Stomach (tissue), 9 donors: ENCODE measurements around the gene ST6GALNAC3. TPM values are rescaled to one million over a fixed set of nuclear protein-coding genes. Genes with fewer than 3 reads are reported as not detected.

Source experiments
- DNase-seq, 2 donors: peaks; one replicate each; pipeline versions ENCODE4 v3.0.0 to v3.0.0-alpha.2; 2013 to 2019
- H3K27ac ChIP-seq, 5 donors: fragments of 200-600 bp in 4 of 5; sonication (generic) in 4 of 5; one replicate each; pipeline ENCODE4 v1.5.1; 2013 to 2019; ENCODE audit warnings: mild to moderate bottlenecking in 1 of 5, moderate library complexity in 1 of 5
- H3K27me3 ChIP-seq, 3 donors: fragments of 200-600 bp; sonication (generic); one replicate each; pipeline ENCODE4 v1.5.1; 2017 to 2019; ENCODE audit warnings: mixed run types in 1 of 3
- H3K36me3 ChIP-seq, 4 donors: fragments of 200-600 bp; sonication (generic); 1 replicate in 3 of 4; 2 replicates in 1 of 4; pipeline ENCODE4 v1.5.1; 2016 to 2019
- H3K4me1 ChIP-seq, 4 donors: fragments of 200-600 bp; sonication (generic); one replicate each; pipeline ENCODE4 v1.5.1; 2016 to 2019
- H3K4me3 ChIP-seq, 4 donors: fragments of 200-600 bp; sonication (generic) in 3 of 4; one replicate each; pipeline ENCODE4 v1.5.1; 2016 to 2019; ENCODE audit warnings: mild to moderate bottlenecking in 1 of 4
- H3K9me3 ChIP-seq, 4 donors: fragments of 200-600 bp; sonication (generic); one replicate each; pipeline ENCODE4 v1.5.1; 2016 to 2019
- EP300 ChIP-seq: sonication (generic); formaldehyde crosslinking; IDR thresholded peaks from one replicate; pipeline ENCODE4 v1.6.1; 2017; ENCODE audit warnings: antibody characterized with exemption
- POLR2A ChIP-seq, 4 donors: fragments of 450-650 bp; IDR thresholded peaks; one replicate each; pipeline ENCODE4 v1.6.1; 2016; ENCODE audit warnings: antibody characterized with exemption in 4 of 4, control low read depth in 2 of 4, mild to moderate bottlenecking in 1 of 4, moderate library complexity in 1 of 4
- POLR2AphosphoS5 ChIP-seq, 3 donors: sonication (generic); formaldehyde crosslinking; IDR thresholded peaks; one replicate each; pipeline ENCODE4 v1.6.1; 2016; ENCODE audit warnings: antibody characterized with exemption in 3 of 3
- WGBS, 5 donors: extraction: QIAGEN DNeasy Blood & Tissue Kit in 3 of 5; methylation state at CpG; one replicate each; pipeline versions ENCODE4 v1.1.5 to v1.1.7; 2013 to 2018; 5-methylcytosine and 5-hydroxymethylcytosine counted together
- intact Hi-C: fragments of 100-400 bp; cut with DNase I; formaldehyde crosslinking; loops from one replicate; pipeline ENCODE4 v1.15.1; 2023; ENCODE audit warnings: low total_unique reads
- polyA plus RNA-seq, 3 donors: library from polyadenylated mRNA; stranded (reverse); fragments of 200-250 nt; gene quantifications; one replicate each; pipeline ENCODE4 v1.2.3, GENCODE V29; 2013
- total RNA-seq, 5 donors: library from RNA; depleted of rRNA; stranded (reverse); fragments of >200 nt; gene quantifications; one replicate each; pipeline versions ENCODE4 v1.1.0 to v1.2.3, GENCODE V29; 2014 to 2016
- TF ChIP-seq, protein P1 (sequence below), 7 experiments: fragments of 450-650 bp in 4 of 7; fragments of 200-600 bp in 3 of 7; sonication (generic) in 3 of 7; IDR thresholded peaks; one replicate each; pipeline ENCODE4 v1.5.1; 2016 to 2019; ENCODE audit warnings: antibody characterized with exemption in 7 of 7, control low read depth in 2 of 7, mild to moderate bottlenecking in 1 of 7
- donor health status: healthy with polysubstance abuse.
- donor health status: Bipolar disorder and iron deficiency.
- donor health status: healthy.

The ST6GALNAC3 gene
- total and polyA plus RNA-seq, 8 donors, result under 0.01 to 21.7 (median 1.2) TPM; not detected in 1

DNA sequence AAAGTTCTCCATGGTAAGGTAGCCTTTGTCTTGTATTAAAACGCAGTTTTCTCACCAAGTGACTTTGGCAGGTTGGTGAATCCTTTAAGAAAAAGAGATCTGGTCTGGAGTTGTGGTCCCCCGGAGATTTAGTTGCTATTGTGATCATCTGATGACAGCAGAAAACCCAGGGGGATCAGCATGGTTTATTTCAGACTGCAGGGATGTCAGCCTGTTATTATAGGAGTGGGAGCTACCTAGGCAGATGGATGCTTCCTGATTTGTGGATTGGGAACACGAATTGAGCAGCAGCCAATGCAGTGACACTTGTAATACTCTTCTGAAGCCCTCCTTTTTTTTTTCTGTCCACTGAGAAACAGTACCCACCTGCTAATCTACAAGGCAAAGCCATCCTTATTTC is 150.2 kb downstream of the ST6GALNAC3 start:
- no peaks in the 10 kb centered on the region for H3K36me3 ChIP-seq
- H3K9me3 ChIP-seq, result no peaks in the 10 kb centered on the region
- no peaks in the 10 kb centered on the region for H3K4me1 ChIP-seq
- no peaks in the 10 kb centered on the region for H3K27me3 ChIP-seq
- no peak for DNase-seq
- TF ChIP-seq EP300 (no peak), POLR2AphosphoS5 (IDR thresholded peaks at IDR 0.05) (no peak), POLR2A (IDR thresholded peaks at IDR 0.05) (no peak)
- TF ChIP-seq, protein P1, sequence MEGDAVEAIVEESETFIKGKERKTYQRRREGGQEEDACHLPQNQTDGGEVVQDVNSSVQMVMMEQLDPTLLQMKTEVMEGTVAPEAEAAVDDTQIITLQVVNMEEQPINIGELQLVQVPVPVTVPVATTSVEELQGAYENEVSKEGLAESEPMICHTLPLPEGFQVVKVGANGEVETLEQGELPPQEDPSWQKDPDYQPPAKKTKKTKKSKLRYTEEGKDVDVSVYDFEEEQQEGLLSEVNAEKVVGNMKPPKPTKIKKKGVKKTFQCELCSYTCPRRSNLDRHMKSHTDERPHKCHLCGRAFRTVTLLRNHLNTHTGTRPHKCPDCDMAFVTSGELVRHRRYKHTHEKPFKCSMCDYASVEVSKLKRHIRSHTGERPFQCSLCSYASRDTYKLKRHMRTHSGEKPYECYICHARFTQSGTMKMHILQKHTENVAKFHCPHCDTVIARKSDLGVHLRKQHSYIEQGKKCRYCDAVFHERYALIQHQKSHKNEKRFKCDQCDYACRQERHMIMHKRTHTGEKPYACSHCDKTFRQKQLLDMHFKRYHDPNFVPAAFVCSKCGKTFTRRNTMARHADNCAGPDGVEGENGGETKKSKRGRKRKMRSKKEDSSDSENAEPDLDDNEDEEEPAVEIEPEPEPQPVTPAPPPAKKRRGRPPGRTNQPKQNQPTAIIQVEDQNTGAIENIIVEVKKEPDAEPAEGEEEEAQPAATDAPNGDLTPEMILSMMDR (IDR thresholded peaks at IDR 0.05), result no peak
- intact Hi-C loops, result no loop called here
- 64 to 76% (median 72%) methylated on average over 3 of the region's 3 CpGs for WGBS, 5 donors
- H3K27ac ChIP-seq, result no peak overlapping the region
- no peak overlapping the region for H3K4me3 ChIP-seq

DNA sequence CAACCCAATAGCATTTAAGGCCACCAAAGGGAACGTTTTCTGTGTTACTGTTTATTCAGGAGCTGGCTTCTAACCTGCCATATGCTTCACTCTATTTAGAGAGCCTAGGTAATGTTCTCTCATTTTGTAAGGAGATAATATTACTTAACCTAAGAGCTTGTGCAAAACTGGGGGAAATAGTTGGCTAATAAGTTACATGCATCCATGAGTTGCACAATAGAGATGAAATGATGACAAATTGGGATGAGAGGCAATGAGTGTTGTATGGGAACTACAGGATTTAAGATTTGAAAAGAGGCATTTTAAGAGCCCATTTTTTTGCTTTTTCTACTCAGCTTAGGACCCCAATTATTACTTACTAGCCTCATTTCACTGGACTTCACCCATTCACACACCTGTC is 151.0 kb downstream of the ST6GALNAC3 start:
- H3K27me3 ChIP-seq, result no peaks in the 10 kb centered on the region
- 40 to 73% (median 59%) methylated on average over 1 of the region's 1 CpG for WGBS, 5 donors
- DNase-seq, result no peak
- H3K27ac ChIP-seq, result no peak overlapping the region
- H3K4me3 ChIP-seq, result no peak overlapping the region
- no peaks in the 10 kb centered on the region for H3K4me1 ChIP-seq
- intact Hi-C loops, result no loop called here
- TF ChIP-seq, protein P1 (IDR thresholded peaks at IDR 0.05), result no peak
- TF ChIP-seq POLR2A (IDR thresholded peaks at IDR 0.05), result no peak
- TF ChIP-seq EP300, result no peak
- no peak for TF ChIP-seq POLR2AphosphoS5 (IDR thresholded peaks at IDR 0.05)
- H3K9me3 ChIP-seq, result no peaks in the 10 kb centered on the region
- no peaks in the 10 kb centered on the region for H3K36me3 ChIP-seq

DNA sequence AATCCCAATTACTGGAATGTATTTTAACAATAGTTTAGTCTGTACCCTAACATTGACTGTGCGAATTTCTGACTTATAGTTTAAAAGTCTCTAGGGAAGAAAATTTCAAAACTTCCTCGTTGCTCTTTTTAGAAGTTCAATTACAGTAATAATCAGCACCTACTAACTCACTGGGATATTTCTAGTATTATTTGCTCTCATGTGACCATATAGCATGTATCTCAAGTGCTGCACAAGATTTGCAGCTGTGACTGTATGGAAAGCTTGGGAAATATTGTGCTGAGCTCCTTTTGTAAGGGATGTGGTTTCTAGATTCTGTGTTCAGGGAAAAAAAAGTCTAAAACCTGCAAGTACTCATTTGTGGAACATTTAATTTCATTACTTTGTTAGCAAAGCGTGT is 153.1 kb downstream of the ST6GALNAC3 start:
- no peak overlapping the region for H3K4me3 ChIP-seq
- intact Hi-C loops, result no loop called here
- 44 to 61% (median 51%) methylated on average over 3 of the region's 3 CpGs for WGBS, 5 donors
- TF ChIP-seq EP300, result no peak
- TF ChIP-seq, protein P1 (IDR thresholded peaks at IDR 0.05), result no peak
- H3K27me3 ChIP-seq, result no peaks in the 10 kb centered on the region
- no peaks in the 10 kb centered on the region for H3K4me1 ChIP-seq
- no peaks in the 10 kb centered on the region for H3K9me3 ChIP-seq
- H3K27ac ChIP-seq, result no peak overlapping the region
- H3K36me3 ChIP-seq, result no peaks in the 10 kb centered on the region
- DNase-seq, result no peak

DNA sequence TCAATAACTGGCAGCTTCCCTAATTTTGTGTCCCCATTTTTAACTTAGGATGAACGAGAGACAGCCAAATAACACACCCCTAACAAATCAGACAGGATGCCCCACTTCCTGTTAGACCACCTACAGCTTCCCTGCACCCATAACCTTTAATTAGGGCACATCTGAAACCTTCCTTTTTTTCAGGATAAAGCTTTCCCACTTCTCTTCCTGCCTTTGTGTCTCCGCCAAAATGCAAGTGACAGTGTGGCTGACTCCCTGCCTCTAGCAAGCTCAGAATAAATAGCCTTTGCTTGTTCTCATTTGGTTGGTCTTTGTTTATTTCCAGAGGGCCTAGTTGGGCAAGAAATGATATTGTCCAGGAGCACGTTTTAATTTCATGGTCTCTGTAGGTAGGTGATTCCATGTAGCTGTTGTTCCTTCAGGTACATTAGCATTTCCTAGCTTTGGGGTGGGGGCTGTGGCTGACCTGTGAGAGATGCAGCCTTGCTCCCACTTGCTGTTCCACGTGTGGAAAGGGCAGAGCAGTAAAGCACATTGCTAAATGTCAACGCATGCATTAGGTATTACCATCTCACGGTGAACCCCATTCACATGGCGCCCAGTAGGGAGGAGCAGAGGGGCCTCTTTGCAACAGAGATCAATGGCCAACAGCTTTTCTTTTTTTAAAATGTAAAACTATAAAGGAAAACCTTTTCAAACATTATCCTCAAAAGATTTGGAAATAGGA is 154.9 kb downstream of the ST6GALNAC3 start:
- DNase-seq, result no peak
- Histone ChIP-seq H3K27me3 (no peaks in the 10 kb centered on the region), H3K9me3 (no peaks in the 10 kb centered on the region), H3K4me3 (no peak overlapping the region), H3K27ac (no peak overlapping the region), H3K36me3 (no peaks in the 10 kb centered on the region), H3K4me1 (no peaks in the 10 kb centered on the region)
- TF ChIP-seq EP300, result no peak
- WGBS, 5 donors, result 65 to 69% (median 67%) methylated on average over 7 of the region's 7 CpGs
- intact Hi-C loops, result no loop called here

DNA sequence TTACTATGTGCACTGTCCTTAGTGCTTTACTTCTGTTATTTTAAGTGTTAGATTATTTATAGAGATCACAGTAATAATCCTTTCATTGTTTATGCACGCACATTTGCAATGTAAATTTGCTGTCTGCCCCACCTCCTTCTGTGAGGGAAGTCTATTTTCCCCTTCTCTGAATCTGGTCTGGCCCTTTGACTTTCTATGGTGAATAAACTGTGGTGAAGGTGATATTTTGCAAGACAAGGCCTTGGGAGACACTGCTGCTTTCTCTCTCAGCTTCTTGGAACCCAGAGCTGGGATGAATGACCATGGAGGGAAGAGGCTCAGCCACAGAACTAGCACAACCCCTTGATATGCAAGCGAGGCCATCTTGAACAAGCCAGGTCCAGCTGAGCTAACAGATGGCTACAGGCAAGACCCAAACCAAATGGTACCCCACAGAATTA is 156.3 kb downstream of the ST6GALNAC3 start:
- 77 to 89% (median 84%) methylated on average over 2 of the region's 2 CpGs for WGBS, 5 donors
- Histone ChIP-seq H3K27ac (no peak overlapping the region), H3K4me1 (no peaks in the 10 kb centered on the region), H3K4me3 (no peak overlapping the region), H3K36me3 (no peaks in the 10 kb centered on the region), H3K27me3 (no peaks in the 10 kb centered on the region), H3K9me3 (no peaks in the 10 kb centered on the region)
- TF ChIP-seq POLR2AphosphoS5 (IDR thresholded peaks at IDR 0.05) (no peak), EP300 (no peak), POLR2A (IDR thresholded peaks at IDR 0.05) (no peak)
- TF ChIP-seq, protein P1 (IDR thresholded peaks at IDR 0.05), result no peak
- intact Hi-C loops, result no loop called here
- DNase-seq, result no peak
